Endometrial microvascular endothelial cells (primary cell): ENCODE results near the gene ASF1A. TPM values are rescaled to one million over a fixed set of nuclear protein-coding genes. Genes with fewer than 3 reads are reported as not detected.

ENCODE experiments used
- in situ Hi-C: cut with HindIII; loops from 2 replicates; pipeline ENCODE4 v1.10.0; 2017; ENCODE audit warnings: low sequenced_read_pairs, low pct_unique_long_range_greater_than_20kb; ENCODE audit errors: inconsistent ontology term
- total RNA-seq: library from RNA; depleted of rRNA; stranded (reverse); fragments of >200 nt; gene quantifications from one replicate; pipeline ENCODE4 v1.2.3, GENCODE V29; 2015; ENCODE audit errors: inconsistent ontology term

ASF1A gene
- total RNA-seq, 1 donor from 2014 or later: 20.6 TPM

DNA sequence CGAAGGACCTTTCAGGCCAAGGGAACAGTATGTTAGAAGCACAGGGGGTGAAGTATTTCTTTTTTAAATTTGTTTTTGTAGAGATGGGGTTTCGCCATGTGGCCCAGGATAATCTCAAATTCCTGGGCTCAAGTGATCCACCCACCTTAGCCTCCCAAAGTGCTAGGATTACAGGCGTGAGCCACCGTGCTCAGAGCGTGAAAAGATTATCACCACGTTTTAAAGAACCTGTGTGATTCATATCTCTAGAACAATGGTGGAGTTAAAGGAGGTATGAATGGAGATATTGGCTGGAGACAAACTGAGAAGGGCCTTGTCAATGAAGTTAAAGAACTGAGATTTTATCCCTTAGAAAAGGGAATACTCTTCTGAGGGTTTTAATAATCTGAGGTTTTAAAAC lies 9.7 kb downstream of the ASF1A start:
- in situ Hi-C loops: no loop called here

- in situ Hi-C loops: no loop called here
These were observed 11.1 kb downstream of the ASF1A start for GRCh38 chr6:118905084-118905483.

DNA sequence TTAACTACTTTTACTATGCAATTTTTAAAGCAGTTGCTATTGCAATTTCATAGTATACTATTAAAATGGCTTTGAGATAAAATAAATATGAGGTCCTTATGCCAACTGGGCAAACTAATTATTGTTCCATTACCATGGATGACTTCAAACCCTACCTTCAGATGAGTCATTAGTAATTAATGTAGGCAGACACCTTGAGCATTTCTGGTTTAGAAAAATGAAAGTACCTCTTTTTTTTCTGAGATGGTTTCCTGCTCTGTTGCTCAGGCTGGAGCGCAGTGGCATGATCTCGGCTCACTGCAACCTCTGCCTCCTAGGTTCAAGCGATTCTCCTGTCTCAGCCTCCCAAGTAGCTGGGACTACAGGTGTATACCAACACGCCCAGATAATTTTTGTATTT lies 11.9 kb downstream of the ASF1A start:
- in situ Hi-C loops: no loop called here

- in situ Hi-C loops: no loop called here
These were observed 14.5 kb downstream of the ASF1A start for GRCh38 chr6:118908441-118908840.

- in situ Hi-C loops: no loop called here
These were observed 18.7 kb downstream of the ASF1A start for GRCh38 chr6:118912646-118913045.

DNA sequence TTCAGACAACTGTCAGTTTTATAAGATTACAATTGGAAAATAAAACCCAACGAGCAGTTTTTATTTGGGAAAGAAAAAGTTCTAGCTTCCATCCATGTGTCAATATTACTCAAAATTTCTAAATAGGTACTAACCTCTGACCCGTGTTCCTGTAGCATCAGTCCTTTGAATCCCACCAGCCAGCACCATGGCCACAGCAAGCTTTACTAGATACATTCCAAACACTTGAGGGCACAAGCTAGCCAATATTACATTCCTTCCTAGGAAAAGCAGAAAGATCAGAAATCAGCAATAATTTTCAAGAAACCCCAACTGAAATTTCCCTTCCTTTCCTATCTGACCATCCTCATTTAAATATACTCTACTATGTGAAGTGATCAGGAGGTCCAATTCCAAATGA lies 19.2 kb downstream of the ASF1A start:
- in situ Hi-C loops: no loop called here

DNA sequence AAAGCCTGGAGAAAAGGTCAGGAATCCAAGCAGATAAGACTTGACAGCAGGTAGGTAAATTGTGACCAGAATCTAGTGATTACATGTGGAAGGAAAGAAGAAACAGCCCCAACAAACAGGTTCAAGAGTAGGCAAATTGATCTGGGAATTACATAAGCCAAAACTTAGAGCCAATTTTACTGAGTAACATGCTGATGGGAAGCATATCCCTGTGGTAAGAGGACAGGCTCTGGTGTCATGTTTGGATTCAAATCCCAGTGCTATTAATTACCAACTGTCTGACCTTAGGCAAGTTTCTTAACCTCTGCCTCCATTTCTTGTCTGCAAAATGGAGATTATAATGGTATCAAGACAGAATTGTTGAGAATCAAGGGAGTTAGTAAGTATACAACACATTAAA lies 20.6 kb downstream of the ASF1A start:
- in situ Hi-C loops: no loop called here

GRCh38 chr6:118917546-118918328 lies 23.8 kb downstream of the ASF1A start:
- in situ Hi-C loops: no loop called here

DNA sequence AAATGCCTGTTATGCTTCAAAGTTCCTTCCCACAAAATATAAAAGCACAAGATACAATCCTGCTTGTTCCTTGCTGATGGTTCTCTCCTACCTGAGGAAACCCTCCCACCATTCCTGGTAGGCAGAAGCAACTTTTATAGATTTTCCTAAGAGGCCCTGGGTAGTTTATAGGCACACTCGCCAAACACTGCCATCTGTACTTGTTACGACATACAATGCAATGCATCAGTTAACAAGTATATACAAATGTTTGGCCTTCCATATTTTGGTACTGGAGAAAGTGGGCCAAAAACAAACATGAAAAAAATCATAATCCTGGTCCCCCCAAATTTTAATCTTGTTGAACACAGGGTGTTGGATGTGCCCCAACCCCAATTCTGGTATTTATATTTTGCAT lies 24.4 kb downstream of the ASF1A start:
- in situ Hi-C loops: no loop called here

GRCh38 chr6:118921084-118921483 lies 27.1 kb downstream of the ASF1A start:
- in situ Hi-C loops: no loop called here

- in situ Hi-C loops: no loop called here
These were observed 29.1 kb downstream of the ASF1A start for GRCh38 chr6:118923035-118923434.

DNA sequence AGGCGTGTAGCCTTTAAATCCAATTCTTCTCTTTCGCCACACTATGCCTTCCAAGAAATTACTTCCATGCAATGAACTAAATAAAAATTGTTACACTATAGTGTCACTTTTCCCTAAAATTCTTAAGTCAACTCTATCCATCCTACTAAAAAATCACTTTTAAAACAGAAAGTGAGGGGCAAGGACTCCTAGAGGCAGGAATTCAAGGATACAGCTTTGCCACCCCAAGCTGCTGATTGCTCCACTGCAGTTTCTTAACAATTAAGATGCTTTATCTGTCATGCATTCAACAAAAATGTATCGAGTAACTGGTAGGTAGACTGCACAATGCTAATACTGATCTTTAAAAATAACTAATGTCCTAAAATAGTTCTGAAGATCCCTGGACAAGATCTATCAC lies 36.7 kb downstream of the ASF1A start:
- in situ Hi-C loops: no loop called here

DNA sequence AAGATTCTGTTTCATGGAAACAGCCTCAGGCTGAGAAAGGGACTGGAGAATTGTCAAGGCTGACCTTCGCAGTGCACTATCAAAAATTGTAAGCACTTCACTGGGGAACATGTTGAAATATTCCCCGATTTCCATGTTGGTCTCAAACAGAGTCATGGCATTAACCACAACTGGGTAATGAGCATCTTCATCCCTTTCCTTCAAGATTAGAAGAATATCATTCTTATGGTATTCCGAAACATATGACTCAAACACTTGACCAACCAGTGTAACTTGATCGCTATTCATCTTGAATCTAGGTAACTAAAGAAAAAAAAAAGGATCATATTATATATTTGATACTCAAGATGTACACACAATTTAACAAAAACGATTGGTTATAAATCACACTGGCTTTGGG lies 37.5 kb downstream of the ASF1A start:
- in situ Hi-C loops: no loop called here

- in situ Hi-C loops: no loop called here
These were observed 38.5 kb downstream of the ASF1A start for GRCh38 chr6:118932421-118932820.

DNA sequence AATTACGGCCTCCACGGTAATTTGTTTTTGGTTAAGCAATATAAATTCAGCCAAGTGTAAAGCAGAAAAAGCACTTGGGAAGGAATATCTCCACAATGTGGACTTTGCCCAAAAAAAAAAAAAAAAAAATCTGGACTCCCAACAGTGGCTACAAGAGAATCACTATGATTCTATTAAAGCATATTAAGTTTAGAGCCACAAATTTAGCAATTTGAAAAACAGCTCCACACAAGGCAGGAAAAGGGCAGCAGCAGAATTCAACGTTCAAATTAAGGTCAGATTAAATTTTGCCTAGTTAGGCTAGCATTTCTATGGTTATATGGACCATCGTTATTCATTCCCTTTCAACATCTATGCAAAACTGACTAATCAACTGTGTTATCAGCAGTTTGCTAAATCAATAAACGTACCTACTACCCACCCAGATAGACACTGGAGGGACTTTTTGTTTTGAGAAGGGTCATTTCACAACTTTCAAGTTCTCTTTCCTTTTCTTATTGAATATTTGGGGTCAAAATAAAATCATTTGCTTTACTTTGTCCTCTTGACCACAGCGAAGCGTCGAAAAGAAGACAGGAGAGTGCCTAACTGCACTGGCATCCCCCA lies 40.0 kb downstream of the ASF1A start:
- in situ Hi-C loops: no loop called here

GRCh38 chr6:118934461-118935330 lies 40.7 kb downstream of the ASF1A start, which contains the start of gene MCM9:
TSS of gene MCM9 (minus strand) at chr6:118935159. CDS start at chr6:118931723, 3,436 bp downstream.
- in situ Hi-C loops: no loop called here

DNA sequence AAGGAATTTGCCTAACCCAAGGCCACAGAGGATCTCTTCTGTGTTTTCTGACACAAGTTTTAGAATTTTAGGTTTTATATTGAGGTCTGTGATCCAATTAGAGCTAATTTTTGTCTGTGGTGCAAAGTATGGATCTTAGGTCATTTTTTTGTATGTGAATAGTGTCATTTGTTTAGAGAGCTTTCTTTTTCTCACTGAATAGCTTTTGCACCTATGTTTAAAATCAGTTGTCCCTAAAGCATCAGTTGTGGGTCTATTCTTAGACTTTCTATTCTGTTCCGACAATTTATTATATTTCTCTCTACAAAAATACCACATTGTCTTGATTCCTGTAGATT lies 41.3 kb downstream of the ASF1A start:
- in situ Hi-C loops: no loop called here

- in situ Hi-C loops: no loop called here
These were observed 42.2 kb downstream of the ASF1A start for GRCh38 chr6:118935978-118936703.

- in situ Hi-C loops: no loop called here
These were observed 45.7 kb downstream of the ASF1A start for GRCh38 chr6:118939683-118940082.
